Measurements from ENCODE around the gene ELMO1.
A peak's percentile ranks its signal among the peaks of the same experiment; 100 is the strongest.

The ELMO1 gene

GRCh38 chr7:36844374-36844773 is 604.3 kb downstream of the ELMO1 start:
- no peak for DNase-seq (ENCODE audit: low read depth)
- no peak overlapping the region for H3K4me3 ChIP-seq (ENCODE audit: low read depth, low read length)
- TF ChIP-seq MAX (IDR thresholded peaks at IDR 0.05; ENCODE audit: low read depth, low read length) (no peak), POLR2A (IDR thresholded peaks at IDR 0.05; ENCODE audit: extremely low read depth, insufficient read length) (no peak), MYC (IDR thresholded peaks at IDR 0.05; ENCODE audit: low read depth, low read length) (no peak), CTCF (IDR thresholded peaks at IDR 0.05; ENCODE audit: low read depth, low read length) (no peak)

- no peak overlapping the region for H3K4me3 ChIP-seq (ENCODE audit: low read depth, low read length)
- no peak for DNase-seq (ENCODE audit: low read depth)
- TF ChIP-seq MAX (IDR thresholded peaks at IDR 0.05; ENCODE audit: low read depth, low read length) (no peak), MYC (IDR thresholded peaks at IDR 0.05; ENCODE audit: low read depth, low read length) (no peak), CTCF (IDR thresholded peaks at IDR 0.05; ENCODE audit: low read depth, low read length) (no peak), POLR2A (IDR thresholded peaks at IDR 0.05; ENCODE audit: extremely low read depth, insufficient read length) (no peak)
These were observed 607.8 kb downstream of the ELMO1 start for GRCh38 chr7:36840904-36841303.

GRCh38 chr7:36838616-36839225 is 609.9 kb downstream of the ELMO1 start:
- no peak overlapping the region for H3K4me3 ChIP-seq (ENCODE audit: low read depth, low read length)
- DNase-seq (ENCODE audit: low read depth): no peak
- TF ChIP-seq POLR2A (IDR thresholded peaks at IDR 0.05; ENCODE audit: extremely low read depth, insufficient read length) (no peak), CTCF (IDR thresholded peaks at IDR 0.05; ENCODE audit: low read depth, low read length) (no peak), MYC (IDR thresholded peaks at IDR 0.05; ENCODE audit: low read depth, low read length) (no peak), MAX (IDR thresholded peaks at IDR 0.05; ENCODE audit: low read depth, low read length) (no peak)

- H3K4me3 ChIP-seq (ENCODE audit: low read depth, low read length): no peak overlapping the region
- no peak for TF ChIP-seq POLR2A (IDR thresholded peaks at IDR 0.05; ENCODE audit: extremely low read depth, insufficient read length)
- DNase-seq (ENCODE audit: low read depth): no peak
These were observed 617.6 kb downstream of the ELMO1 start for GRCh38 chr7:36831049-36831448.

GRCh38 chr7:36827726-36828703 is 620.6 kb downstream of the ELMO1 start:
- no peak for TF ChIP-seq POLR2A (IDR thresholded peaks at IDR 0.05; ENCODE audit: extremely low read depth, insufficient read length)
- no peak for TF ChIP-seq MAX (IDR thresholded peaks at IDR 0.05; ENCODE audit: low read depth, low read length)
- TF ChIP-seq MYC (IDR thresholded peaks at IDR 0.05; ENCODE audit: low read depth, low read length): no peak
- no peak for TF ChIP-seq CTCF (IDR thresholded peaks at IDR 0.05; ENCODE audit: low read depth, low read length)
- no peak overlapping the region for H3K4me3 ChIP-seq (ENCODE audit: low read depth, low read length)
- DNase-seq (ENCODE audit: low read depth): peak; percentile 17

- no peak overlapping the region for H3K4me3 ChIP-seq (ENCODE audit: low read depth, low read length)
- TF ChIP-seq POLR2A (IDR thresholded peaks at IDR 0.05; ENCODE audit: extremely low read depth, insufficient read length) (no peak), MYC (IDR thresholded peaks at IDR 0.05; ENCODE audit: low read depth, low read length) (no peak), MAX (IDR thresholded peaks at IDR 0.05; ENCODE audit: low read depth, low read length) (no peak), CTCF (IDR thresholded peaks at IDR 0.05; ENCODE audit: low read depth, low read length) (no peak)
- no peak for DNase-seq (ENCODE audit: low read depth)
These were observed 623.2 kb downstream of the ELMO1 start for GRCh38 chr7:36825501-36825900.

Data from NB4 (cell line).